CD4-positive, alpha-beta T cell treated with Interleukin-1 beta for 1 hour (primary cell): ENCODE measurements around the gene ING1.
"Not testable (repeated sequence)": the region's sequence is repeated elsewhere in the genome, so short reads cannot be mapped to it uniquely, and the experiment has no call there.

ENCODE experiments used
- DNase-seq, 2 donors: peaks; one replicate each; pipeline ENCODE4 v3.0.0-alpha.2; 2020 to 2022

ING1 gene

DNA sequence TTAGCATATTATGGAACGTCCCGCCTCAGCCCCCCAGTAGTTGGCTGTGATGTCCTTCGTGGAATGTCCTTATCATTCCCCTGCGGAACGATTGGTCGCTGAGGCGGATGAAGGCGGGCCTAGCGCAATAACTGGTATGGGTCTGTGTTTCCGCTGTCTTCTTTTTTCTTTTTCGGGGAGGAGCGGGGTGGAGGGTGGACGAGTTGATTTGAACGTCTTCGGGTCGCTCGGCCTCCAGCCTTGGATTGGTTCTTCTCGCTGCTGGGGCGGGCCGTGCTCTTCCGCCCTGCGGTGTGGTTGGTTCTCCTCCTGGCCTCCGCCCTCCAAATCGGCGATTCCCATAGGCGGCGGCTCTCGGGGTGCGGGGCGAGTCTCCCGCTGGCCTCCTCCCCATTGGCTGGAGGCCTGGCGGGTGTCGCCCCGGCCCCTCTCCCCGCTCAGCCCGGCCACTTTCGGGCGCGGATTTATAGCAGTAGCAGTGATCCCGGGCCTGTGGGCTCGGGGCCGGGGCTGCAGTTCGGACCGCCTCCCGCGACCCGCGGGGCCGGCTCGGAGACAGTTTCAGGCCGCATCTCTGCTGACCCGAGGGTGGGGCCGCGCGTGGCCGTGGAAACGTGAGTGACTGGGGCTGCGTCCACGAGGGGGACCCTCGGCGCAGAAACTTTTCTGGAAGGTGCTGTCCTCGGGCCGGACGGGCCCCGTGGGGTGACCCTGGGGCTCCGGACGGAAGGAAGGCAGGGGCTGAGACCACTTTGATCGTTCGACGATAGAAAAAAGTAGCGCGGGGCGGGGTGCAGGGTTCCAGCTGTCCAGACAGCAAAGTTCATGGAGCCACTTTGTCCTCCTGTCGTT, 2.1 kb downstream of the ING1 start:
- peak; percentile 99 for DNase-seq

DNA sequence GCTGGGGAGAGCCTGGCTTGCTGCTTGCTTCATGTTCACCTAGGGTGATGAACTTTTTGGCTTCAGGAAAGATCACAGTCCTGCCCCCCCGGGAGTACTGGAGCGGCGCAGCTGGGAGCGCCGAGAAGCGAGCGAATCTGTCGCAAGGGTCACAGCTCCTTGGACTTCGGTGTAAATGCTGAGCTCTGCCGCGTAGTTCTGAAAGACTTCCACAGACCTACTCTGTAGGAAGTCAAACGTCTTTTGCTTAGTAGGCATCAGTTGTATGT, 2.7 kb downstream of the ING1 start:
- DNase-seq = no peak

DNA sequence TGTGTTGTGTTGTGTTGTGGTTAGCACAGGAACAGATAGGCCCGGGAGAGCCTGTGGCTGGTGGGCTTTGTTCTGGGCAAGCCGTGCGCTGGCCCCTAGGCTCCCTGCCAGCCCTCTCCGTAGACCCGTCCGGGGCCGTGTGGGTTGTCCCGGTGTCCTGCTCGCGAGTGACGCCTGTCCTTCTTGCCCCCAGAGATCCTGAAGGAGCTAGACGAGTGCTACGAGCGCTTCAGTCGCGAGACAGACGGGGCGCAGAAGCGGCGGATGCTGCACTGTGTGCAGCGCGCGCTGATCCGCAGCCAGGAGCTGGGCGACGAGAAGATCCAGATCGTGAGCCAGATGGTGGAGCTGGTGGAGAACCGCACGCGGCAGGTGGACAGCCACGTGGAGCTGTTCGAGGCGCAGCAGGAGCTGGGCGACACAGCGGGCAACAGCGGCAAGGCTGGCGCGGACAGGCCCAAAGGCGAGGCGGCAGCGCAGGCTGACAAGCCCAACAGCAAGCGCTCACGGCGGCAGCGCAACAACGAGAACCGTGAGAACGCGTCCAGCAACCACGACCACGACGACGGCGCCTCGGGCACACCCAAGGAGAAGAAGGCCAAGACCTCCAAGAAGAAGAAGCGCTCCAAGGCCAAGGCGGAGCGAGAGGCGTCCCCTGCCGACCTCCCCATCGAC, 5.7 kb downstream of the ING1 start:
- DNase-seq = no peak

DNA sequence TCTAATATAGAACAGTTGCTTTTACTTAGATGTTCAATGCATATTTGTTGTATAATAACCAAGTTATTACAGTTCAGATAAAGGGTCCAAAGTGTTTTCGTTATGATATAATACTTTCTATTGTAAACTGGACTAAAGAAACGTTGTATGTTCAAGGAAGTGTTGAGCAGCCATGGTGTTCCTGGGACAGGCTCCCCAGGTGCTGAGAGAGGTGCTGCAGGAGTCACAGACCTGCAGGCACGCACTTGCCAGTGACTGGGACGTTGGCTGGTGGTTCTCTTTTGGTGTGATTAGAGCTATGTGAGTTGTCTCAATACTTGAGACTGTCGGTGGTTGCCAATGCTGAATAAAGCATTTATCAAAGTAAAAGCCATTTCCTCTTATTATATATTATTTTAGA, 9.5 kb downstream of the ING1 start:
- no peak for DNase-seq

DNA sequence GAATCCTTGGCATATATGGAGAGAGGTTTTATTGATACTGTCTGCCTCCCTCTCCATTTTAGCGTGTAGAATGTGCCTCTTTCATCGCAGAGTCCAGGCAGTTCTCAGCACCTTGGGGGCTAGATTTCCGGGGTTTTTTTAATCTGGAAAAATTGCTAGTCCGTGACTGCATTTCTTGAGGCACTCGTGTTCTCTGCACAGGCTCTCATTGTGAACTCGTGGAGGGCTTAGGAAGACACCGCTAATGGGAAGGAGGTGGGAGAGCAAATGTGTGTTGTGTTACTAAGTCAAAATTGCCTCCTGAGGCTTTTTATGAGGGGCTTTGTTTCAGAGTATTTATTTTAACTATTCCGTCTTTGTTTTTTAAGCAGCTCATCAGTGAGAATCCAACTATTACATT, 10.1 kb downstream of the ING1 start:
- no peak for DNase-seq

DNA sequence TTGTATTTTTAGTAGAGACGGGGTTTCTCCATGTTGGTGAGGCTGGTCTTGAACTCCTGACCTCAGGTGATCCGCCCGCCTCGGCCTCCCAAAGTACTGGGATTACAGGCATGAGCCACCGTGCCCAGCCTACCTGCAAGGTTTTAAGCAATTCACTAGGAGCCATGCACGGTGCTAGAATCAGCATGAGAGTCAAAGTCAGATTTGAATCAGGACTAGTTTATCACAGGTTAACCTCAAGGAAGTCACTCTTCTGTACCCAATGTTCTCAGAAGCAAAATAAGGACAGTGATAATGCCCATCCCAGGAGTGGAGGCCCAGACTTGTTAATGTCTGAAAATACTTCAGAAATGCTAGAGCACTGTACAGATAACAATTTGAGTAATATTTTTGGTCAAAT, 12.7 kb downstream of the ING1 start:
- DNase-seq = not testable (repeated sequence)

DNA sequence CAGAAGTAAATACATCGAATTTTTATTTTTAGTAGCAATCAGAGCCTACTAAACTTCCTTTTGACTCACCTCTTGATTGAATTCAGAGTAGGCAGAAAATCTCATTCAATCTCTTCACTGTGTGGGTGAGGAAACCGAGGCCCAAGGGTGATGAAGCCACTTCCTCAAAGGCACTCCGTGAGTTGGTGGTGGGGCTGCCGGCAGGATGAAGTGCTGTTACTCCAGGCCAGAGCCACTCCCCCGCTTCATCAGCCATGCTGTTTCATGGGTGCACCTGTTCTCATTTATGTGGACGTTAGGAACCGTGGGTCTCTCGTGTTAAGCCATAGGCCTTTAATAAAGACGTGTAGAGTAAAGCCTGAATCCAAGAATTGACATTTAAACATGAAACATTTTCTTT, 13.2 kb downstream of the ING1 start:
- DNase-seq = peak; percentile 42 to 58

DNA sequence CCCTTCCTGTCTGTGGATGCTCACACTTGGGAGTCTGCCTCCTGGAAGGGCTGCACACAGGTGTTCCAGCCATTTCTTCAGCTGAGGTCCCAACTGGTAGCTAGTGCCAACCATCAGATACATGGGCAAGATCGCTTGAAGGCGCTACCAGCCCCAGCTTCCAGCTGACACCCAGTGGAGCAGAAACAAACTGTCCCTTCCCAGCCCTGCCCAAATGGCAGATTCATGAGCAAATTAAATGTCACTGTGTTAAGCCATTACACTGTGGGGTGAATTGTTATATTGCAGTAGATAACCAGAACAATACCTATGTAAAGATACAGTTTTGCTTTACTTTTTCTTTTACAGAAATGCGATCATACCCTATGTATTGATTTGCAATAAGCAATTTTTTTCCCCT, 17.6 kb downstream of the ING1 start:
- DNase-seq = no peak

DNA sequence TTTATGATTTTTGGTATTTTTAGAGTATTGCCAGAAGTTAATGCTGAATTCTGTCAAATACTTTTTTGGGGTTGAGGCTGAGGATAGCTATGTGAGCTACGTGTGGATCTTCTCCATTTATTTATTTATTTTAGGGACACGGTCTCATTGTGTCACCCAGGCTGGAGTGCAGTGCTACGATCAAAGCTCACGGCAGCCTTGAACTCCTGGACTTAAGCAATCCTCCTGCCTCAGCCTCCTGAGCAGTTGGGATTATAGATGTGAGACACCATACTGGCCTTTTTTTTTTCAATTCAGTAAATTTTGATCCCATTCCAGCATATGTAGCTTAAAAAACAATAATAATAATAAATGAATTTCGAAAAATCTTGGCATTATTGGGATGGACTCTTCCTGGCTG, 21.1 kb downstream of the ING1 start:
- no peak for DNase-seq

DNA sequence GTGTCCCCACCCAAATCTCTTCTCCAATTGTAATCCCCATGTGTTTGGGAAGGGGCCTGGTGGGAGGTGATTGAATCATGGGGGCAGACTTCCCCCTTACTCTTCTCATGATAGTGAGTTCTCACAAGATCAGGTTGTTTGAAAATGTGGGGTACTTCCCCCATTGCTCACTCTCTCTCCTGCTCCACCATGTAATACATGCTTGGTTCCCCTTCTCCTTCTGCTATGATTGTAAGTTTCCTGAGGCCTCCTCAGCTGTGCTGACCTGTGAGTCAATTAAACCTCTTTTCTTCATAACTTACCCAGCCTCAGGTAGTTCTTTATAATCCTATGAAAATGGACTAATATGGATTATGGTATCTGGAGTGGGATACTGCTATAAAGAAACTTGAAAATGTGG, 24.1 kb downstream of the ING1 start:
- no peak for DNase-seq

DNA sequence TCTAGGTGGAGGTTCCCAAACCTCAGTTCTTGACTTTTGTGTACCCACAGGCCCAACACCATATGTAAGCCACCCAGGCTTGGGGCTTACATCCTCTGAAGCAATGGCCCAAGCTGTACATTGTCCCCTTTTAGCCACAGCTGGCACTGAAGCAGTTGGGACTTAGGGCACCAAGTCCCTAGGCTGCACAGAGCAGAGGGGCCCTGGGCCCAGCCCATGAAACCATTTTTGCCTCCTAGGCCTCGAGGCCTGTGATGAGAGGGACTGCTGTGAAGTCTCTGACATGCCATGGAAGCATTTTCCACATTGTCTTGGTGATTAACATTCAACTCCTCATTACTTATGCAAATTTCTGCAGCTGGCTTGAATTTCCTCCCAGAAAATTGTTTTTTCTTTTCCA, 30.2 kb downstream of the ING1 start:
- no peak for DNase-seq

DNA sequence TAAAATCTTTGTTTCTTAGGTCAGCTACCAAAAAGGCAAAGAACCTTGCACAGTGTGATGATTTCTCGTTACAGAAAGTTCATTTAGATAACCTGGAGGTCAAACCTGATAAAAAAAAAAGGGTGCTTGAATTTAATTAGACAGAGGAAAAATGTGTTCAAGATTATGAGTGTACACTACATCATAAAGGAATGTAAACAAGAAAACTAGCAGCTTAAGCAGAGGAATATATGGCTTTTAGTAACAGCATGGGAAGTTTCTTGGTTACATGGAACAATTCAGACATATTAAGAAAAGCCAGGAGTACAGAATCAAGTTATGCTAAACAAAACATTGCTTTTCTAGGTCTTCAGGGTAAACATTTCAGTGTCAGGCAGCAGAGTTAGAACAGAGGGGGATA, 32.9 kb downstream of the ING1 start:
- no peak for DNase-seq

DNA sequence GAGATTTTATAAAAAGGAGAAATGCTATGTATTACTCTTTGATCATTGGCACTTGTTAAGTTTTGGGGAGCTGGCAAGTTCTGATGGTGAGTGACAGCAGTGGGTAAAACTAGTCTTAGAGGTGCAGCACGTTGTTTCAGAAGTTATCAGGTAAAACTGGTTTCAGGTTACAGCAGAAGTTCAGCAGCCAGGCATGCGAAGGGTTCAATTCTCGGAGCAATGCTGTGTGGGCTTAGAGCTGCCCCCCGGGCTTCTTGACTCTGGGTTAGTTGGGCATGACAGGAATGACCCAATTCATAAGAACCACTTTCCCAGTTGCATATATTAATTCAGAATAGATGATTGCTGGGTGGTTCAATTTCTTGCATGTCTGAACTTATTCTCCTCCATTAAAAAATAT, 34.8 kb downstream of the ING1 start:
- no peak for DNase-seq

DNA sequence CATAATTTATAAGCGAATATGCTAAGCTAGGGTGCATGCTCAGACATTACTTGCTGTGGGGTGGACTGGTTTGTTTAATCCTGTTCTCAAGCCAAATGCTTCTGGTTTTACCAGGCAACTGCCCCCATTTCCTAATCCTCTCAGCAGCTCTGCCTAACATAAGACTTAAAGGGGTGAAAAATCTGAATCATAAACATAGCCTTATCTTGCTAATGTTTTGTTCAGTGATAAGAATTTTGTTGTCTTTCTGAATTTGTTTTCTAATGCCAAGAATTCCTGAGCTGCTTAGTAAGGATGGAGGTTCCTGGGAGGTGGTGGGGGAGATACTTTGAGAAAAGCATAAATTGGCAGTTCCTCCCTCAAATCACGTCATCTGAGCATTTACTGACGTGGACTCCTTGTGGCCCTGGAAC, 42.7 kb downstream of the ING1 start:
- no peak for DNase-seq

DNA sequence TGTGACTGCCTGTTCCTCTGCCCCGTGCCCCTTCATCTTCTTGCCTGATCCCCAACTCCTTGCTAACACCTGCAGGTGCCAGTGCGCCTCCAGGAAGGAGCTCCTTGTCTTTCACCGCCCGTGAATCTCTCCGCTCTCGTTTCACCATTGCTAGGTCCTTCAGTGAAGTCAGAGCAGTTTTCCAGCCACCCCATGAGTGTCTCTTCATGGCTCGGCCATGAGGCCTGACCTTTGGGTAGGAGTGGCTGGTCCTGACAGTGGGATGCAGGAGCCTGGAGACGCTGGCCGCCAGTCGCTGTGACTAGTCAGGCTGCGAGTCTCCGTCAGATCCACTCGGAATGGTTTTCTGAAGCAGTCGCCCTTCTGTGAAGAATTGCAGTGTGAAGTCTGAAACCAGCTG, 43.8 kb downstream of the ING1 start:
- no peak for DNase-seq

DNA sequence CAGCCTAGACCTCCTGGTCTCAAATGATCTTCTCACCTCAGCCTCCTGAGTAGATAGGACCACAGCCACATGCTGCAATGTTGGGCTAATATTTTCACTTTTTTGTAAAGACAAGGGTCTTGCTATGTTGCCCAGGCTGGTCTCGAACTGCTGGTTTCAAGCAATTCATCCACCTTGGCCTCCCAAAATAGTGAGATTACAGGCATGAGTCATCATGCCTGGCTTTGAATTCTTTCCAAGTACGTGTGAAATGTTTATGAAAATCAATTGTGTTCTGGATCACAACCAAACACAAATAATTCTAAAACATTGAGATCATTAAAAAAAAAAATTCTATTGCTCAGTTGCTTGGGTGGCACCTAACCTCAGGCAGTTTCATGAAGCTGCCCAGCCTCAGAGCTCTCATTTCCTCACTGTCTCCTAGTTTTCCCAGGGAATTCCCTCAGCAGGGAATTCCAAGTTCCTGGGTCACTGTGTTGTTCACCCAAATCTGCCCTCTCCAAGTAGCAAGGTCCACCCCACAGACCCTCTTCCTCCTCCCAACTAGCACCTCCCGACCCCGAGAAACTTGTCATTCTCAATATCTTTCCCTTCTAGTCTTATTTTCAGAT, 44.8 kb downstream of the ING1 start:
- DNase-seq = no peak

DNA sequence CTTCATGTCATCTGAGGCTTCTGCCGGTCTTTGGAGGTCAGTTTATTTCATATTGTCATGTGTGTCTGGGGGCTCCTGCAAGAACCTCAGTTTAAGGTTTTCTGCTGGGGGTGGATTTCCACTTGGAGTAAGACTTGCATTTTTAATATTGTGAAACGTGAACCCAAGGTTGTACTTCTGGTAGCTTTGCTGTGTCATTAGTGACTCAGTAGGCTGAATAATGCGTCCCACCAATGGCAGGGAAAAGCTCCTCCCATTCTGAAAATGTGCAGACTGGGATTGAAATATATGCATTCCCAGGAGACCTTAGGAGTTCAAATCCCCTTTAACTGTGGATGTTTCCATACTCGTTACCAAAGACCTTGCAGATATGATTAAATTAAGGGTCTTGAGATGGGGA, 46.2 kb downstream of the ING1 start:
- DNase-seq = no peak

DNA sequence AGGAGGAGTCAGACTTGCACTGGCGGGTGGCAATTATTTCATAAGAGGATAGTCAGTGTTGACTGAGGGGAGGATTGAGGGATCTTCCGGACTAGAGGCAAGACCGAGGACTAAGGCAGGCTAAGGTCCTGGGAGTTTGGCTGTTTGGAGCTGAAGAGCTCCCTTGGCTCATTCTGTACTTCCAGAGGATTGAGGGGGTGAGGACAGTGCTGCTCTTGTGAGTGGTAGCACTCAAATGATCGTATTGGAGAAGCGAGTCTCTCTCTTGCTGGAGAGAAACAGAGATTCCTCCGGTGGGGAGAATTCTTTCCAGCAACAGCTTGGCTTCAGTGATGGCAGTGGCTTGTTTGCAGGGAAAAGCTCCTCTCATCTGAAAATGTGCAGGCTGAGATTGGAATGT, 47.1 kb downstream of the ING1 start:
- no peak for DNase-seq

DNA sequence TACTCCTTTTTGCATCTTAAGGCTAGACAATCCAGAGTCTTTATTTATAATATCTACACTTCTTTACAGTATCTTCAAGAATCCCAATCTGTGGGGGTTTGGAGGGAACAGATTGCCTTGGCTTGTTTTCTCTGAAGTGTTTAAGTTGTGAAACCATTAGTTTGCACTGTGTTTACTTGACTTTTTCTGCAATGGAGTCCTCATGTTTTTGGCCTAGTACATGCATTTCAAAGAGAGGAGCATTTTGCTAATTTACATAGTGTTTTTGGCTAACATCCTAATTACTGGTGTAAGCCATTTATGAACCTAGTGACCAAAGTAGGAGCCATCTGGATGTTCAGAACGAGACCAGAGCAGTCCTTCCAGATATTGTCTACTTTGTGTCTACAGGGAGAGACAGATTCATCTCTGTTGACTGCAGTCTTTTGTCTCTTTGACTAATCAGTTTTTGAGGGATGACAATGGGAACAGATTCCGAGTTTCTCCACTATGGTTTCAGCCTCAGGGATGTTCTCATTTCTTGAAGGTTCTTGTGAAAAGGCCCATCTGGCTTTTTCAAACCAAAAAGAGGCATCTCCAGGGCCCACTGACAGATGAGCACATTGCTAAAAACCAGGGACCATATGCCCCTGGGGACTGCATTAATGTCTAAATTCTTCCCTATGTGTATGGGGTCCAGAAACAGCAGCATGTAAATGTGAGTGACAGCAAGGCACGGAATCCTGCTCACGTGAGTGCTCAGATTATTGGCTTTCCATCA, 53.4 kb downstream of the ING1 start:
- no peak for DNase-seq

DNA sequence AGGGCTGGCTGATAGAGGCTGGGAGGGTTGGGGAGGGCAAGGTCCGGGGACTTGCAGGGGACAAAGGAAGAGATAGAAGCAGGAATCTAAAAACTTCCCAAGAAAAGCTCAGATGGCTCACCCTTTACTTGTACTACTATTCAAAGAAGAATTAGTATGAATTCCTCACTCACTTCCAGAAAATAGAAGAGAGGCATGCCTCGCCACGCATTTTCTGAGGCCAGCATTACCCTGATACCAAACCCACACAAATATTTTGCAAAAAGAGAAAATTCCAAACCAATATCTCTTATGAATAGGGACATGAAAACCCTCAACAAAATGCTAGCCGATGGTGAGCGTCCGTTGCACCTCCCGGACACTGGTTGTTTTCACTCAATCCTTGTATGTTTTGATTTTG, 54.0 kb downstream of the ING1 start:
- no peak for DNase-seq

DNA sequence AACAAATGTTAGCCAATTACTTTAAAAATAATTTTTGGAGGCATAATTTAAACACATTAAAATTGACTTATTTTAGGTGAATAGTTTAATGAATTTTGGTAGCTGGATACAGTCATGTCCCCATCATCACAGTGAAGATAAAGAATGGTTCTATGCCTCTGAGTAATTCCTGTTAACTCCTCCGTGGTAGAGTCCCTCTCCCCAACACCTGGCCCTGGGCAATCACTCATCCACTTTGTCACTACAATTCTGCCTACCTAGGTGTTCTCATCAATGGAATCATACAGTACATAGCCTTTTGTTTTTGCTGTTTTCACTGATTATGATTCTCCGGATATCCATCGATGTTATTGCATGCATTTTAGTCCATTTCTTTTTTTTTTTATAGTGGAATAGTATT, 55.6 kb downstream of the ING1 start:
- DNase-seq = no peak

DNA sequence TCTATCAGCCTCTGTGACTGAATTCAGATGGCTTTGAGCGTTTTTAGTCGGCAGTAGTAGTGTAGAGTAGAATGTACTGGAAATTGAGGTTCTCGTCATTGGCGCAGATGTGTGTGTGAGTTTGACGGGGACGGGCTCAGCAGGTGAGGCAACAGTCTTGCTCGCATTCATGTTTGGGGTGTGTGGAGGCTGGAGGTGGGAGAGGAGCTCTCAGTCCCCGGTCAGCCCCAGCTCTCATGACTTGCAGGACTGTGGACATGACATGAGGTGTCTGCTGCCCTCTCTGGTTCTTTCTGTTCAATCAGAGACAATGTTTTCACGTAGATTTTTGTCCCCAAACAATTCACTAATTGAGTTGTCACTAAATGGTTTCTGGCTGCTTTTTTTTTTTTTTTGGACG, 57.2 kb downstream of the ING1 start:
- DNase-seq = no peak

DNA sequence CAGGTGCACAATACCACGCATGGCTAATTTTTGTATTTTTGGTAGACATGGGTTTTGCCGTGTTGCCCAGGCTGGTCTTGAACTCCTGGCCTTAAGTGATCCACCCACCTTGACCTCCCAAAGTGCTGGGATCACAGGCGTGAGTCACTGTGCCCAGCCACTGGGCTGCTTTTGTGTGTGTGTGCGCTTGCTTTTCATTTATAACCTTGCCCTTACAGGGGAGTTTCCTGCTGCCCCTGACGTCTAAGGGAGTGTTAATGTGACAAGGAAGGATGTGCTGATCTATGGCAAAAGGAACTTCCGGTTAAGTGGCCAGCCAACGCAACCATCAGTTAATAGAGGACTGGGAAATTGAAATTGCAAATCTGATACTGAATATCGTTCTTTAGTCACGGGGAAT, 57.7 kb downstream of the ING1 start:
- DNase-seq = no peak
